ENCODE data around the gene IVD. TPM values are rescaled to one million over a fixed set of nuclear protein-coding genes. Genes with fewer than 3 reads are reported as not detected.

IVD gene
- total and polyA plus RNA-seq, 2 experiments from 2014 or later: 96.1 to 114 TPM

DNA sequence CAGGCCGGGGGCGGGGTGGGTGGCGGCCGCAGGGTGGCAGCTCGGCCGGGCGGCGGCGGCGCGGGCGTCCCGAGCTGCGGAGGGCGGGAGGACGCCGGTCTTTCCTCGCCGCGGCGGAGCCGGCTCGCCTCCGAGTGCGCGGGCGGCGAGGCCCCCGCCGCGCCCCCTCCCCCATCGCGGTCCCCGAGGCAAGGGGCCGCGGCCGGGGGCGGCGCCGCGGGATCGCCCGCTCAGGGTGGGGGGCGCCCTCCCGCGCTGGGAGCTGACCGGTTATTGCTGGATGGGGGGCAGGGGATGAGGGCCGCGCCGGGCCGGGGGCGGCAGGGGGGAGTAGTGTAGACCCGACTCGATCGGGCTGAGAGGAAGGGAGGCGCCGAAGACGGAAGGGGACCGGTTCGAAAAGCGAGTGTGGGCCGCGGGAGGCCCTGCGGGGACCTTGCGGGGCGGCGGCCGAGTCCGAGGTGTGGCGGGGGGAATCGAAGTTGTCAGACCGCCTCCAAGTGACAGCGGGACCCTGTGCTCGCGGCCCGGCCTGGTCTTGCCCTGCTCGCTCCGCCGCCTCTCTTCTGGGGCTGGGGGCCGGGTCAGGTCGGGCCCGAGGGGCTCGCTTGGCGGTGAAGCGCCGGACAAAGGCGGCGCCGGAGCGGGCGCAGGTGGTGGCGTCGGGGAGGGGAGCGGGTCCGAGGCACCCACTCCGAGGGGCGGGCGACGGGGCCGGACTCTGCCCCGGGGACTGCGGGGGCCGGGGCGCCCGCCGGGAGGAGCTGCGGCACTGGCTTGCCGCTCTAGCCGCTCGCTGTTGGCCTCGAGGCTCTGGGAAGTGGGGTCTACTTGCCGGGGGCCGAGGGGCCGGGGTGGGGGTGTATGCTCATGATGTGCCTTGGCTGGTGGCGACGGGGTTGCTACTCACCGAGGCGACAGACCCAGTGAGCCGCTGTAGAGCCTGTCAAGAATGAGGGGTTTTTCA, 36.3 kb downstream of the IVD start:
- no peak overlapping the region for H3K27ac ChIP-seq
- peaks cover 30% of the 10 kb centered on the region for H3K4me1 ChIP-seq (ENCODE audit: low read depth)
- DNase-seq (ENCODE audit: low read depth in 1 of 2, low spot score in 1 of 2): peak in 1 of 2 donors; percentile 59

DNA sequence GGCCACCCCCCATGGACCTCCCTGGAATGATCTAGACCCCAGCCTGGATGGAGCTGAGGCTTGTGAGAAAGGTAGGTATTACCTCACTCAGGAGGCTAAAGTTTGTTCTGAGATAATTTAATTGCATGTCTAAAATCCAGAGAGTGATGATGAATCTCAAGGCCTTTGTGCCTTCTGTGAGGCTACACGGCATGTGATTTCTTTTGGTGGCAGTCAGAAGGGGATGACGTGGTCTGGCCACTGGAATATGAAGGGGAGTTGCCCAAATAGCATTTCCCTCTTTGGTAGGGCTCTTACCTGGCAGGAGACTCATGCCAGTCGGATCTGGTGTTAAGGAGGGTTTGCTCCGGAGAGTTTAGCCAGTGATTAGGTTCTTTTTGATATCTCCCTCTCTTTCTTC, 37.7 kb downstream of the IVD start:
- TF ChIP-seq, protein P1, sequence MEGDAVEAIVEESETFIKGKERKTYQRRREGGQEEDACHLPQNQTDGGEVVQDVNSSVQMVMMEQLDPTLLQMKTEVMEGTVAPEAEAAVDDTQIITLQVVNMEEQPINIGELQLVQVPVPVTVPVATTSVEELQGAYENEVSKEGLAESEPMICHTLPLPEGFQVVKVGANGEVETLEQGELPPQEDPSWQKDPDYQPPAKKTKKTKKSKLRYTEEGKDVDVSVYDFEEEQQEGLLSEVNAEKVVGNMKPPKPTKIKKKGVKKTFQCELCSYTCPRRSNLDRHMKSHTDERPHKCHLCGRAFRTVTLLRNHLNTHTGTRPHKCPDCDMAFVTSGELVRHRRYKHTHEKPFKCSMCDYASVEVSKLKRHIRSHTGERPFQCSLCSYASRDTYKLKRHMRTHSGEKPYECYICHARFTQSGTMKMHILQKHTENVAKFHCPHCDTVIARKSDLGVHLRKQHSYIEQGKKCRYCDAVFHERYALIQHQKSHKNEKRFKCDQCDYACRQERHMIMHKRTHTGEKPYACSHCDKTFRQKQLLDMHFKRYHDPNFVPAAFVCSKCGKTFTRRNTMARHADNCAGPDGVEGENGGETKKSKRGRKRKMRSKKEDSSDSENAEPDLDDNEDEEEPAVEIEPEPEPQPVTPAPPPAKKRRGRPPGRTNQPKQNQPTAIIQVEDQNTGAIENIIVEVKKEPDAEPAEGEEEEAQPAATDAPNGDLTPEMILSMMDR (IDR thresholded peaks at IDR 0.05; ENCODE audit: low read depth, low read length): no peak
- no peak for DNase-seq (ENCODE audit: low read depth in 1 of 2, low spot score in 1 of 2)
- peaks cover 16% of the 10 kb centered on the region for H3K4me1 ChIP-seq (ENCODE audit: low read depth)
- H3K27me3 ChIP-seq: no peaks in the 10 kb centered on the region
- no peak overlapping the region for H3K4me3 ChIP-seq
- H3K9me3 ChIP-seq (ENCODE audit: low read depth): no peaks in the 10 kb centered on the region
- H3K36me3 ChIP-seq: no peaks in the 10 kb centered on the region
- no peak overlapping the region for H3K27ac ChIP-seq

More for the DNA sequence above, 36.3 kb downstream of the IVD start:
- TF ChIP-seq, protein P1 (IDR thresholded peaks at IDR 0.05; ENCODE audit: low read depth, low read length): no peak
- no peaks in the 10 kb centered on the region for H3K36me3 ChIP-seq
- no peaks in the 10 kb centered on the region for H3K27me3 ChIP-seq
- no peaks in the 10 kb centered on the region for H3K9me3 ChIP-seq (ENCODE audit: low read depth)
- H3K4me3 ChIP-seq: peak overlapping the region; percentile 97

DNA sequence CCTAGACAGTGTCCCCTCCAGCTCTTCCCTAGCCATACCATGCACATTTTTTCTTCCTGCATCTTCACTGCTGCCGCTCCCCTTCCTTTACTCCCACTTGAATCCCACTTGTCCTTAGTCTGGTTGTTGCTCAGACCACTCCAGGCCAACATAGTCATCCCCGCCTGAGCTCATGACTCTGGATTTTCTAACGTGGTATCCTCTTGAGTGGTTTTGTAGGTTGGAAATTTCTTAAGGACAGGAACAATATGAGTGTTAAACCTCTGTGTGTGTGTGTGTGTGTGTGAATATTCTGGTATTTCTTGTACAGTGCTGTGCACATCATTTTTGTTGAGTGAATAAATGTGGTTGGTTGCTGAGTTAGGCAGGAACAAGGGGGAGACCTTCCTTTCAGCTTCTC, 38.3 kb downstream of the IVD start:
- H3K9me3 ChIP-seq (ENCODE audit: low read depth): no peaks in the 10 kb centered on the region
- H3K4me1 ChIP-seq (ENCODE audit: low read depth): peaks cover 11% of the 10 kb centered on the region
- no peak overlapping the region for H3K27ac ChIP-seq
- TF ChIP-seq, protein P1 (IDR thresholded peaks at IDR 0.05; ENCODE audit: low read depth, low read length): no peak
- no peak overlapping the region for H3K4me3 ChIP-seq
- H3K27me3 ChIP-seq: no peaks in the 10 kb centered on the region
- DNase-seq (ENCODE audit: low read depth in 1 of 2, low spot score in 1 of 2): no peak
- no peaks in the 10 kb centered on the region for H3K36me3 ChIP-seq

DNA sequence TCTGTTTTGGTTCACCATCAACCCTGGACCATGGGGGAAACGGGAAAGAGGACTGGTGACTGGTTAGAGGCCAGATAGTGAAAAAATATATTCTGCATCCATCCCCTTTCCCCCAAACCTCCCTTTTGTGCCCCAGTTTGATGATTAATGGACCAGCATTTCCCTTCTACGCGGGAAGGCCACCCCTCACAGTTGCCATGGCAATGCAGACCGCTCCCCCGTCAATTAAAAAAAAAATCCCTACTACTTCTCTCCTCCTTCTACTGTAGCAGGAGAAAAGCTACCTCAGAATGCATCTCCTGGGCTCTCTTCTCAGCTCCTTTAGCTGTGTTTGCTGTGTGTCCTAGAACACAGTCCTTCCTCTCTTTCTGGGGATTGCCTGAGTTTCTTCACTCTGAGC, 39.1 kb downstream of the IVD start:
- Histone ChIP-seq H3K27ac (no peak overlapping the region), H3K27me3 (no peaks in the 10 kb centered on the region), H3K9me3 (ENCODE audit: low read depth) (no peaks in the 10 kb centered on the region), H3K4me3 (no peak overlapping the region), H3K4me1 (ENCODE audit: low read depth) (peaks cover 5% of the 10 kb centered on the region), H3K36me3 (no peaks in the 10 kb centered on the region)
- DNase-seq (ENCODE audit: low read depth in 1 of 2, low spot score in 1 of 2): no peak
- TF ChIP-seq, protein P1 (IDR thresholded peaks at IDR 0.05; ENCODE audit: low read depth, low read length): no peak

DNA sequence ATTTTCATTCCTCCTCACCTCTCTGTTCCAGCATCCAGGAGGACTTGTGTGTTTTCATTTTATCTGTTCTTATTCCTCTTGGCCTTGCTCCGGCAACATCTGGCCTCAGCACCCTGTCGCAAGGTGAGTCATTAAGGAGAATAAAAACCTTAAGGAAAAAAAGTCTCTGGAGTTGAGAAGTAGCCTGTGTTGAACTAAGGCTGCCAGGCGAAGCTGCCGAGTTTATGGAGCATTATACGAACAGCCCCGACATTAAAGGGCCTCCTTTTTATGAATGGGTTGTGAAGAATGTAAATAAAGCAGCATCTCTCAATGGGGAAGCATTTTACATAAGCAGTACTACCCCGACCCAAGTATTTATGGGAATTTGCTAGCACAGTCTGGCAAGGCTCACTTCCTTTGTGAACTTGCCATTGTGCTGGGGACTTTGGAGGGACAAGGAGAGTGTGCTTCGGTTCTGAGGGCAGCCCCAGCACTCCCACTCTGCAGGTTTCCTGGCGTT, 39.9 kb downstream of the IVD start:
- no peaks in the 10 kb centered on the region for H3K36me3 ChIP-seq
- H3K27ac ChIP-seq: no peak overlapping the region
- H3K27me3 ChIP-seq: no peaks in the 10 kb centered on the region
- no peak overlapping the region for H3K4me3 ChIP-seq
- TF ChIP-seq, protein P1 (IDR thresholded peaks at IDR 0.05; ENCODE audit: low read depth, low read length): no peak
- no peaks in the 10 kb centered on the region for H3K9me3 ChIP-seq (ENCODE audit: low read depth)
- DNase-seq (ENCODE audit: low read depth in 1 of 2, low spot score in 1 of 2): no peak
- H3K4me1 ChIP-seq (ENCODE audit: low read depth): peaks cover 5% of the 10 kb centered on the region

All from cardiac muscle cell (in vitro differentiated cells and primary cell).